Measurements from ENCODE around the gene RPL7A.
A peak's percentile ranks its signal among the peaks of the same experiment; 100 is the strongest.
"Not testable (repeated sequence)": the region's sequence is repeated elsewhere in the genome, so short reads cannot be mapped to it uniquely, and the experiment has no call there.

Gene RPL7A

GRCh38 chr9:133329306-133330156, 18.5 kb upstream of the RPL7A start:
- H3K9ac ChIP-seq (ENCODE audit: low read depth, low read length, poor library complexity, severe bottlenecking); H3K9me2 ChIP-seq (replicated peaks; ENCODE audit: low read depth, low read length); H3F3A ChIP-seq (ENCODE audit: low read depth); H3K4me2 ChIP-seq (ENCODE audit: low read depth, low read length, poor library complexity, severe bottlenecking); H3K9me3 ChIP-seq (ENCODE audit: insufficient read depth, low read depth, low read length); H3K27me3 ChIP-seq (ENCODE audit: insufficient read depth, low read length, poor library complexity, severe bottlenecking); H3K4me3 ChIP-seq (ENCODE audit: low read length, poor library complexity, severe bottlenecking); H2AFZ ChIP-seq (ENCODE audit: low read length): not testable (repeated sequence)
- TF ChIP-seq, protein P1, sequence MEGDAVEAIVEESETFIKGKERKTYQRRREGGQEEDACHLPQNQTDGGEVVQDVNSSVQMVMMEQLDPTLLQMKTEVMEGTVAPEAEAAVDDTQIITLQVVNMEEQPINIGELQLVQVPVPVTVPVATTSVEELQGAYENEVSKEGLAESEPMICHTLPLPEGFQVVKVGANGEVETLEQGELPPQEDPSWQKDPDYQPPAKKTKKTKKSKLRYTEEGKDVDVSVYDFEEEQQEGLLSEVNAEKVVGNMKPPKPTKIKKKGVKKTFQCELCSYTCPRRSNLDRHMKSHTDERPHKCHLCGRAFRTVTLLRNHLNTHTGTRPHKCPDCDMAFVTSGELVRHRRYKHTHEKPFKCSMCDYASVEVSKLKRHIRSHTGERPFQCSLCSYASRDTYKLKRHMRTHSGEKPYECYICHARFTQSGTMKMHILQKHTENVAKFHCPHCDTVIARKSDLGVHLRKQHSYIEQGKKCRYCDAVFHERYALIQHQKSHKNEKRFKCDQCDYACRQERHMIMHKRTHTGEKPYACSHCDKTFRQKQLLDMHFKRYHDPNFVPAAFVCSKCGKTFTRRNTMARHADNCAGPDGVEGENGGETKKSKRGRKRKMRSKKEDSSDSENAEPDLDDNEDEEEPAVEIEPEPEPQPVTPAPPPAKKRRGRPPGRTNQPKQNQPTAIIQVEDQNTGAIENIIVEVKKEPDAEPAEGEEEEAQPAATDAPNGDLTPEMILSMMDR (conservative IDR thresholded peaks at IDR 0.05; ENCODE audit: low read length), result peak; percentile 55
- Histone ChIP-seq H3K79me2 (ENCODE audit: insufficient read depth, low read length) (peaks cover 25% of the 10 kb centered on the region), H4K20me1 (ENCODE audit: insufficient read depth, low read length, poor library complexity, severe bottlenecking) (peaks cover 30% of the 10 kb centered on the region), H3K4me1 (ENCODE audit: insufficient read depth, low read length, poor library complexity, severe bottlenecking) (peaks cover 15% of the 10 kb centered on the region), H3K36me3 (ENCODE audit: insufficient read depth, low read length) (peaks cover 44% of the 10 kb centered on the region; the same call in 1 of the 2 replicates)

GRCh38 chr9:133331221-133331620, 16.8 kb upstream of the RPL7A start:
- Histone ChIP-seq H3F3A (ENCODE audit: low read depth) (no peaks in the 10 kb centered on the region), H4K20me1 (ENCODE audit: insufficient read depth, low read length, poor library complexity, severe bottlenecking) (peaks cover 40% of the 10 kb centered on the region), H3K4me1 (ENCODE audit: insufficient read depth, low read length, poor library complexity, severe bottlenecking) (peaks cover 21% of the 10 kb centered on the region), H3K9me3 (ENCODE audit: insufficient read depth, low read depth, low read length) (no peaks in the 10 kb centered on the region), H3K4me2 (ENCODE audit: low read depth, low read length, poor library complexity, severe bottlenecking) (no peak overlapping the region), H3K27me3 (ENCODE audit: insufficient read depth, low read length, poor library complexity, severe bottlenecking) (no peaks in the 10 kb centered on the region), H2AFZ (ENCODE audit: low read length) (no peak overlapping the region), H3K79me2 (ENCODE audit: insufficient read depth, low read length) (peaks cover 39% of the 10 kb centered on the region), H3K36me3 (ENCODE audit: insufficient read depth, low read length) (peaks cover 44% of the 10 kb centered on the region; the same call in 1 of the 2 replicates), H3K4me3 (ENCODE audit: low read length, poor library complexity, severe bottlenecking) (no peak overlapping the region), H3K9ac (ENCODE audit: low read depth, low read length, poor library complexity, severe bottlenecking) (no peak overlapping the region), H3K9me2 (replicated peaks; ENCODE audit: low read depth, low read length) (no peaks in the 10 kb centered on the region)
- TF ChIP-seq EZH2phosphoT487 (IDR thresholded peaks at IDR 0.05; ENCODE audit: borderline replicate concordance), result no peak
- TF ChIP-seq, protein P1 (conservative IDR thresholded peaks at IDR 0.05; ENCODE audit: low read length), result no peak

DNA sequence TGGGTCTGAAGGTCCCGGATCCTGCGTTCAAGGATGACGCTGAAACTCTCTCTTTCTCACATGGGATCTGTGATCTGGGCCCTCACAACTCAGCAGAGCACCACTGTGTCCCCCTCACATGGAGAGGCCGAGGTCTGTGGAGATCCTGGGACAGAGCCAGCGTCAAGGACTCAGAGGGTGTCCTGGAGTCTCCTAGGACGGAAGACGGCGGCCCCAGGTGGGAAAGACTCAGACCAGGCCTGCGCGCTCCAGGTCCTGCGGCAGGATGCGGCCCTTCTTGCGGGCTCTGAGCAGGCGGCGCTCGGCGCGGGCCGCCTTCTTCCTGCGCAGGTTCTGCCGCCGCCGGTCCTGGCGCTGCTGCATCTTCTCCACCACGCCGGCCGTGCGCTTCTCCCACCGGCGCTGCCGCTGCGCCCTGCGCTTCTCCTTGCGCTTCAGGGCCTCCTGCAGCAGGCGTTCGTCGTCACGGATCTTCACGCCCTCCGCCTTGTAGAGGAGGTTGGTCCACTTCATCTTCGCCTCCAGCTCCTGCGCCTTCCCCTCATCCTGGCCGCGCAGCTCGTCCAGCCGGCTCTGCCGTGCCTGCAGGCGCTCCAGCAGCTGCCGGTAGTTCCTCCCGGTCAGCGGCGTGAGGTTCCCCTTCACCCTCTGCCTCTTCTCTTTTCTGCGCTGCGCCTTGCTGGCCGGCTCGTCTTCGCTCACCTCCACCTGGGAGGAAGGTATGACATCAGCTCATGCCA, 16.2 kb upstream of the RPL7A start:
- Histone ChIP-seq H3K79me2 (ENCODE audit: insufficient read depth, low read length) (peaks cover 39% of the 10 kb centered on the region), H3K27me3 (ENCODE audit: insufficient read depth, low read length, poor library complexity, severe bottlenecking) (no peaks in the 10 kb centered on the region), H4K20me1 (ENCODE audit: insufficient read depth, low read length, poor library complexity, severe bottlenecking) (peaks cover 40% of the 10 kb centered on the region), H3K4me2 (ENCODE audit: low read depth, low read length, poor library complexity, severe bottlenecking) (no peak overlapping the region), H3K36me3 (ENCODE audit: insufficient read depth, low read length) (peaks cover 44% of the 10 kb centered on the region; the same call in 1 of the 2 replicates), H3K9me2 (replicated peaks; ENCODE audit: low read depth, low read length) (no peaks in the 10 kb centered on the region), H3K9me3 (ENCODE audit: insufficient read depth, low read depth, low read length) (no peaks in the 10 kb centered on the region), H3K4me3 (ENCODE audit: low read length, poor library complexity, severe bottlenecking) (no peak overlapping the region), H3F3A (ENCODE audit: low read depth) (no peaks in the 10 kb centered on the region), H2AFZ (ENCODE audit: low read length) (no peak overlapping the region), H3K9ac (ENCODE audit: low read depth, low read length, poor library complexity, severe bottlenecking) (no peak overlapping the region), H3K4me1 (ENCODE audit: insufficient read depth, low read length, poor library complexity, severe bottlenecking) (peaks cover 24% of the 10 kb centered on the region)
- TF ChIP-seq, protein P1 (conservative IDR thresholded peaks at IDR 0.05; ENCODE audit: low read length), result no peak
- no peak for TF ChIP-seq EZH2phosphoT487 (IDR thresholded peaks at IDR 0.05; ENCODE audit: borderline replicate concordance)
